IMR-90 (cell line): ENCODE data around the gene NGFR. TPM values are rescaled to one million over a fixed set of nuclear protein-coding genes. Genes with fewer than 3 reads are reported as not detected.

Experiments used
- ATAC-seq: fragments of 200-7000 bp; cut with Tn5 transposase; 2 replicates; pipeline ENCODE4 v1.9.1; 2020; ENCODE audit warnings: low read depth, mild to moderate bottlenecking, moderate library complexity
- BruUV-seq: library from RNA; stranded (reverse); fragments of 400-500 nt; replicated peaks from 2 replicates; lab custom pipeline; 2021; lab: Mats Ljungman, UMichigan
- CTCF ChIA-PET: fragments of 300-600 bp; formaldehyde crosslinking; extraction: SDS; loops from one replicate; lab custom pipeline; 2021; ENCODE audit warnings: antibody characterized with exemption; lab: Yijun Ruan, JAX
- POLR2A ChIA-PET: fragments of 300-600 bp; sonication (Branson Sonifier 250); formaldehyde crosslinking; loops from one replicate; lab custom pipeline; 2022; ENCODE audit warnings: antibody characterized with exemption; ENCODE audit not compliant: unreplicated experiment; lab: Charles Lee
- DNase-seq: peaks from one replicate; pipeline ENCODE4 v3.0.0; 2013
- H2AFZ ChIP-seq: replicated peaks from 2 replicates; pipeline ENCODE3; 2013; ENCODE audit warnings: low read length, mild to moderate bottlenecking; ENCODE audit not compliant: poor library complexity
- H2AK5ac ChIP-seq: 2 replicates; pipeline ENCODE4 v1.6.1; 2013; ENCODE audit warnings: low read depth, low read length, inconsistent platforms
- H2AK9ac ChIP-seq: replicated peaks from 2 replicates; pipeline ENCODE3; 2013; ENCODE audit warnings: mild to moderate bottlenecking, low read depth, low read length, moderate library complexity; ENCODE audit not compliant: poor library complexity
- H2BK120ac ChIP-seq: 2 replicates; pipeline ENCODE4 v1.6.1; 2013; ENCODE audit warnings: low read depth, low read length, inconsistent platforms
- H2BK15ac ChIP-seq: 3 replicates; pipeline ENCODE4 v1.6.1; 2013; ENCODE audit warnings: low read depth, low read length, inconsistent platforms
- H2BK20ac ChIP-seq: 2 replicates; pipeline ENCODE4 v1.6.1; 2013; ENCODE audit warnings: low read depth, mild to moderate bottlenecking, inconsistent platforms, low read length, moderate library complexity
- H2BK5ac ChIP-seq: 2 replicates; pipeline ENCODE4 v1.6.1; 2013; ENCODE audit warnings: mild to moderate bottlenecking, low read depth, low read length, inconsistent platforms; ENCODE audit not compliant: poor library complexity, severe bottlenecking
- H3K14ac ChIP-seq: replicated peaks from 2 replicates; pipeline ENCODE4 v1.6.1; 2013; ENCODE audit warnings: low read depth, low read length, inconsistent platforms
- H3K18ac ChIP-seq: 2 replicates; pipeline ENCODE4 v1.6.1; 2013; ENCODE audit warnings: low read depth, low read length, control low read depth
- H3K23ac ChIP-seq: 2 replicates; pipeline ENCODE4 v1.6.1; 2013; ENCODE audit warnings: low read depth, low read length, inconsistent platforms
- H3K27ac ChIP-seq: 2 replicates; pipeline ENCODE4 v1.5.1; 2013; ENCODE audit warnings: mild to moderate bottlenecking, control low read depth, low read length; ENCODE audit not compliant: insufficient read depth
- H3K27me3 ChIP-seq: 2 replicates; pipeline ENCODE4 v1.6.1; 2013; ENCODE audit warnings: low read length; ENCODE audit not compliant: control insufficient read depth, insufficient read depth
- H3K36me3 ChIP-seq: 2 replicates; pipeline ENCODE4 v1.6.1; 2013; ENCODE audit warnings: low read length, mixed read lengths; ENCODE audit not compliant: control insufficient read depth, insufficient read depth
- H3K4ac ChIP-seq: 2 replicates; pipeline ENCODE4 v1.6.1; 2013; ENCODE audit warnings: low read depth, low read length, inconsistent platforms
- H3K4me1 ChIP-seq: 2 replicates; pipeline ENCODE4 v1.6.1; 2013; ENCODE audit warnings: low read length, mixed read lengths; ENCODE audit not compliant: control insufficient read depth, insufficient read depth
- H3K4me2 ChIP-seq: 2 replicates; pipeline ENCODE4 v1.6.1; 2013; ENCODE audit warnings: low read depth, mild to moderate bottlenecking, control low read depth, low read length, moderate library complexity
- H3K4me3 ChIP-seq: 2 replicates; pipeline ENCODE4 v1.5.1; 2013; ENCODE audit warnings: low read depth, mild to moderate bottlenecking, control low read depth, low read length, moderate library complexity; ENCODE audit not compliant: insufficient read depth
- H3K56ac ChIP-seq: 2 replicates; pipeline ENCODE4 v1.6.1; 2013; ENCODE audit warnings: low read length, inconsistent platforms; ENCODE audit not compliant: insufficient read depth; ENCODE audit errors: extremely low read depth
- H3K79me1 ChIP-seq, 2 experiments: 2 replicates each; pipeline ENCODE4 v1.6.1; 2013; ENCODE audit warnings: low read length in 2 of 2, inconsistent platforms in 1 of 2, low read depth in 1 of 2
- H3K9ac ChIP-seq: 2 replicates; pipeline ENCODE4 v1.6.1; 2013; ENCODE audit warnings: low read depth, low read length, control low read depth
- H3K9me1 ChIP-seq: 2 replicates; pipeline ENCODE4 v1.6.1; 2013; ENCODE audit warnings: low read length, inconsistent platforms; ENCODE audit not compliant: insufficient read depth
- H3K9me3 ChIP-seq: 2 replicates; pipeline ENCODE4 v1.6.1; 2013; ENCODE audit warnings: low read length; ENCODE audit not compliant: control insufficient read depth, insufficient read depth
- H4K20me1 ChIP-seq: 2 replicates; pipeline ENCODE4 v1.6.1; 2013; ENCODE audit warnings: low read length, inconsistent platforms; ENCODE audit not compliant: insufficient read depth
- H4K5ac ChIP-seq: 2 replicates; pipeline ENCODE4 v1.6.1; 2013; ENCODE audit warnings: mild to moderate bottlenecking, low read depth, low read length, control low read depth
- H4K8ac ChIP-seq, 2 experiments: 2 replicates each; pipeline ENCODE4 v1.6.1; 2013; ENCODE audit warnings: low read depth in 2 of 2, low read length in 2 of 2, control low read depth in 1 of 2, inconsistent platforms in 1 of 2
- H4K91ac ChIP-seq: 2 replicates; pipeline ENCODE4 v1.6.1; 2013; ENCODE audit warnings: low read depth, low read length, inconsistent platforms; ENCODE audit not compliant: insufficient read depth
- CHD1 ChIP-seq: IDR thresholded peaks from 2 replicates; pipeline ENCODE4 v1.6.1; 2012; ENCODE audit warnings: low read depth, low read length, improper control_type of control experiment
- NFE2L2 ChIP-seq: fragments of 150-350 bp; IDR thresholded peaks from 2 replicates; pipeline ENCODE4 v1.6.1; 2016; ENCODE audit warnings: low read depth, mild to moderate bottlenecking, low read length
- POLR2A ChIP-seq: IDR thresholded peaks from 2 replicates; pipeline ENCODE4 v1.6.1; 2012; ENCODE audit warnings: mild to moderate bottlenecking, low read depth, low read length
- SMC3 ChIP-seq: fragments of 150-350 bp; IDR thresholded peaks from 2 replicates; pipeline ENCODE4 v1.6.1; 2016; ENCODE audit warnings: low read depth, mild to moderate bottlenecking, antibody characterized with exemption, low read length, moderate library complexity
- USF2 ChIP-seq: fragments of 150-350 bp; IDR thresholded peaks from 2 replicates; pipeline ENCODE4 v1.6.1; 2017; ENCODE audit warnings: mild to moderate bottlenecking, antibody characterized with exemption, low read length, low read depth
- WGBS, 2 experiments: methylation state at CpG; one replicate each; pipeline versions ENCODE4 v1.1.5 to v1.1.7; 2013; ENCODE audit warnings: missing lambda C conversion rate in 2 of 2; ENCODE audit not compliant: insufficient read length in 1 of 2; ENCODE audit errors: extremely low coverage in 2 of 2; 5-methylcytosine and 5-hydroxymethylcytosine counted together
- dilution Hi-C: fragments of 300-500 bp; cut with HindIII; formaldehyde crosslinking; loops from one replicate; pipeline ENCODE4 v1.14.3; 2018; ENCODE audit warnings: low sequenced_read_pairs; ENCODE audit not compliant: unreplicated experiment
- in situ Hi-C: fragments of 300-500 bp; cut with MboI; formaldehyde crosslinking; loops from 3 replicates; pipeline ENCODE4 v1.14.3; 2019; ENCODE audit warnings: low sequenced_read_pairs, inconsistent platforms, mixed read lengths
- intact Hi-C: fragments of 100-400 bp; cut with micrococcal nuclease; formaldehyde crosslinking; loops from 2 replicates; pipeline ENCODE4 v1.10.0; 2022
- polyA plus RNA-seq, 3 experiments: library from polyadenylated mRNA; depleted of rRNA; stranded (reverse); fragments of >200 nt; gene quantifications; 2 replicates each; pipeline ENCODE4 v1.2.3, GENCODE V29; 2012; ENCODE audit warnings: low replicate concordance in 1 of 3
- total RNA-seq: library from RNA; depleted of rRNA; stranded (reverse); fragments of >200 nt; gene quantifications from 2 replicates; pipeline ENCODE4 v1.2.3, GENCODE V29; 2012

The NGFR gene
- total and polyA plus RNA-seq, 2 of the 4 experiments (the other 2 are of a cell fraction) = 0.15 to 0.18 TPM

GRCh38 chr17:49543860-49544259 is 48.8 kb downstream of the NGFR start:
- no peak overlapping the region for H3K14ac ChIP-seq
- no peak overlapping the region for H2BK15ac ChIP-seq
- peaks cover 9% of the 10 kb centered on the region for H3K9me3 ChIP-seq
- no peak overlapping the region for H2AK9ac ChIP-seq
- no peak overlapping the region for H2AK5ac ChIP-seq
- H4K8ac ChIP-seq = no peak overlapping the region
- no peak overlapping the region for H2BK120ac ChIP-seq
- DNase-seq (no peak), ATAC-seq (no peak)
- no peaks in the 10 kb centered on the region for H3K9me1 ChIP-seq
- H3K4me2 ChIP-seq = no peak overlapping the region
- intact Hi-C loops = no loop called here
- H4K91ac ChIP-seq = no peak overlapping the region
- CTCF ChIA-PET = no interaction called here
- POLR2A ChIA-PET = no interaction called here
- no peak overlapping the region for H2BK5ac ChIP-seq
- no peak overlapping the region for H3K4me3 ChIP-seq
- no peak overlapping the region for H3K18ac ChIP-seq
- no peaks in the 10 kb centered on the region for H4K20me1 ChIP-seq
- no peak overlapping the region for H2BK20ac ChIP-seq
- dilution Hi-C loops = no loop called here
- no peaks in the 10 kb centered on the region for H3K36me3 ChIP-seq
- no peaks in the 10 kb centered on the region for H3K79me1 ChIP-seq
- no peak for TF ChIP-seq POLR2A
- TF ChIP-seq SMC3 = no peak
- no peak for TF ChIP-seq NFE2L2
- no peak for TF ChIP-seq USF2
- no peak for TF ChIP-seq CHD1
- peaks cover 58% of the 10 kb centered on the region for H3K27me3 ChIP-seq
- no peaks in the 10 kb centered on the region for H3K4me1 ChIP-seq
- BruUV-seq = no TSS peak
- H3K56ac ChIP-seq = no peak overlapping the region
- no peak overlapping the region for H3K4ac ChIP-seq
- no peak overlapping the region for H4K5ac ChIP-seq
- no peak overlapping the region for H3K23ac ChIP-seq
- no peak overlapping the region for H3K9ac ChIP-seq
- in situ Hi-C loops = loop anchor here (10.0 kb wide), 1 partner anchor 229 kb away; no protein-coding TSS in a partner anchor
- H3K27ac ChIP-seq = no peak overlapping the region
- WGBS, 2 experiments = no CpG with 5 or more reads among the region's 3 CpGs
- H2AFZ ChIP-seq = no peak overlapping the region
